Daoy (cell line): ENCODE results near the gene MYO5B. TPM values are rescaled to one million over a fixed set of nuclear protein-coding genes. Genes with fewer than 3 reads are reported as not detected.

ENCODE experiments used
- DNase-seq: peaks from one replicate; pipeline ENCODE4 v3.0.0-alpha.2; 2015; ENCODE audit warnings: low read depth
- total RNA-seq: library from RNA; depleted of rRNA; stranded (reverse); fragments of >200 nt; shearing (Covaris generic); gene quantifications from 2 replicates; pipeline ENCODE4 v1.2.3, GENCODE V29; 2014

MYO5B gene
- total RNA-seq, 1 experiment from 2014 or later: 3.1 TPM

- DNase-seq: no peak
Measured at GRCh38 chr18:49856496-49856895, 338.5 kb downstream of the MYO5B start.

DNA sequence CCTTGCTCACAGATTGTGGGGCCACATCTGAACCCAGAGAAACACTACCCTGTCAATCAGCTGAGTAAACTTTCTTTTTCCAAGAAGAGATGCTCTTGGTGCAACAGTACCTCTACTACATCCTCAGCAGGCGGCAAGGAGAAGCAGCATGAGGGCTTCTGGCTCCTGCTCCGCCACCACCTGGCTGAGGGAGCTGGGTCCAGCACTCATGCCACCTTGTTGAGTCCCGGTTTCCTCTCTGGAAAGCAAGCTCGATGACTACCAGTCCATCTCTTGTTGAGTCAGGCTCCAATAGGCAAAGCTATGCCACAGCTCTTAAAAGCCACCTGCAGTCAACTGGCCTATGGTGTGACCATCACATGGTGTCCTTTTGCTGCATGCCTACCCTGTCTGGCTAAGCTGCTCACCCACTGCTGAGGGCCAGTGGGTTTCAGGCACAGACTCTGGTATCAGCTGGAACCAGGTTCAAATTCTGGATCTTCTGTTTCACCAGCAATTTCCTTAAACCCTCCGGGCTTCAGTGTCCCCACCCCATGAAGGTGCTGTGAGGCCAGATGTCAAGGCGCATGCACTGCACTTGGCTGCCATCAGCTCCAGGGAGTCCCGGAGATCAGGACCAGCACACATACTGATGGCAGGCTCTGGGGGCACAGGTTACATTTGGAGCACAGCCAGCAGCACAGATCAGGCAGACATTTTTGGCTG lies 339.1 kb downstream of the MYO5B start:
- no peak for DNase-seq

DNA sequence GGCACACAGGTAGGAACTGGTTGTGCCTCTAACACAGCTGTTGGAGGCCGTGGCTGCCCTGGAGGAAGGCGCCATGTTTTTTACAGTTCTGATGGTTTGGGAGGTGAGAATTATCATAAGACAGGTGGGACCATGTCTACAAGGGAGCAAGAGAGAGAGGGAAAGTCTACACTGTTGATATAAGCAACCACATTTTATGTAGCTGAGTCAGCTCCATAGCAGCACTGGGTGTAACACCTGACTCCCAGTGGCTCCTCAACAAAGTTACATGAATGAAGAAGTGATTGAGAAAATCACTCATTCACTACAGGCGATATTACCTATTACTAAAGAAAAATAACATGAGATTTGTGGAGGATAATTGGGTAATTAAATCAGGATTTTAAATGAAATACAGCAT lies 340.3 kb downstream of the MYO5B start:
- no peak for DNase-seq

- DNase-seq: no peak
Measured at GRCh38 chr18:49853436-49853835, 341.5 kb downstream of the MYO5B start.

DNA sequence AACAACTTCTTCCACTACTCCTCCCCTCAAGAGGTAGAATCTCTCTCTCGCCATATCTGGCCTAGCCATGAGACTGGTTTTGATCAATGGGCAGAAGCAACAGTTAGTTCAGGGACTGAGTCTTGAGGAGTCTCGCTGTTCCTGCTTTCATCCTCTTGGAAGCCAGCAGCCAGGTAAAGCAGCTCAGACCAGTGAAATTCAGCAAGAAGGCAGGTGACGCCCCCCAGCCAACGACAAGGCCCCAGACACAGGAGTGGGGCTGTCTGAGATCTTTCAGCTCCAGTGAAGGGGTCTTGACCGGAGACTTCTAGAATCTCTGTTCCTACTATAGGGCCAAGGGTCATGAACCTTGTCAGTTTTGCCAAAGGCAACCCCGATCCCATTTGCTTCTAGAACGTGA lies 341.9 kb downstream of the MYO5B start:
- no peak for DNase-seq

GRCh38 chr18:49851624-49852023 lies 343.3 kb downstream of the MYO5B start:
- no peak for DNase-seq

GRCh38 chr18:49850636-49851035 lies 344.3 kb downstream of the MYO5B start:
- DNase-seq: no peak

DNA sequence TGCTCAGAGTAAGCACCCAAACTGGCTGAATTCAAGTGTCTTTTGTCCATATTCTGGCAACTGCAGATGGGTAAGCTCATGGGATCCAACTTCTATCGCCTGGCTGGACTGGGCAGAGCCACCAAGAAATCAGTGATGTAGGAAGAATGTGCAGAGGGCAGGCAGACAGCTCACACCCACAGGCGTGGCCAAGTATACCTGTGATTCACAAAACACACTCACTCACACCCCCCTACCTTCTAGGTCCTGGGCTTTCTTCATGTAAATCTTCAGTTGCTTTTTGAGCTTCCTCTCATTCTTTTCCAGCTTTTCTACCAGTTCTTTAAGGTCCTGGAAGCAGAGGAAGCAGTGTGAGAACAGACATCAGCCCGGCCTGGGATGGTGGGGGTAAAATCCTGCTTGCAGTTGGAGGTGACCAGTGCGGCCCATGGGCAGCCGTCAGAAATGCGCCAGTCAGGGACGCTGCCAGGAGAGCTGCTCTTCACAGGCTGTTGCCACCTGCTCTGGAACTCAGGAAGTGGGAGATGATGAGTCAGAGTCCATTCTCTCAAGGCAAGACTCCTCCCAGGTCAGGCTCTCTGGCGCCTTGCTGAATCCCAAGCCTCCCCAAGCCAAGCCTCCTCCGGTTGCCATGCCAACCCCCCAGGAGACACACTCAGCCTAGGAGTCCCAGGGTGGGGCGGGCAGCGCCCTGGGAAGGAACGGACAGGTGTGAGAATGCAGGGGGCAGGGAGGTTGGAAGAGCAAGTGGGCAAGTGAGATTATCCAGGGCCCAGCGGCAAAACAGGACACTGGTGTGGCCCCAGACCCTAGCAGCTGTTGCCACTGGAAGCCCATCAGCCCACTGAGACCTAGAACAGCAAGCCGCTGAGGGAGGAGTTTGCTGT lies 345.4 kb downstream of the MYO5B start:
- peak; percentile 94 for DNase-seq

GRCh38 chr18:49848115-49848514 lies 346.8 kb downstream of the MYO5B start:
- DNase-seq: no peak

GRCh38 chr18:49847524-49847923 lies 347.4 kb downstream of the MYO5B start:
- DNase-seq: no peak

DNA sequence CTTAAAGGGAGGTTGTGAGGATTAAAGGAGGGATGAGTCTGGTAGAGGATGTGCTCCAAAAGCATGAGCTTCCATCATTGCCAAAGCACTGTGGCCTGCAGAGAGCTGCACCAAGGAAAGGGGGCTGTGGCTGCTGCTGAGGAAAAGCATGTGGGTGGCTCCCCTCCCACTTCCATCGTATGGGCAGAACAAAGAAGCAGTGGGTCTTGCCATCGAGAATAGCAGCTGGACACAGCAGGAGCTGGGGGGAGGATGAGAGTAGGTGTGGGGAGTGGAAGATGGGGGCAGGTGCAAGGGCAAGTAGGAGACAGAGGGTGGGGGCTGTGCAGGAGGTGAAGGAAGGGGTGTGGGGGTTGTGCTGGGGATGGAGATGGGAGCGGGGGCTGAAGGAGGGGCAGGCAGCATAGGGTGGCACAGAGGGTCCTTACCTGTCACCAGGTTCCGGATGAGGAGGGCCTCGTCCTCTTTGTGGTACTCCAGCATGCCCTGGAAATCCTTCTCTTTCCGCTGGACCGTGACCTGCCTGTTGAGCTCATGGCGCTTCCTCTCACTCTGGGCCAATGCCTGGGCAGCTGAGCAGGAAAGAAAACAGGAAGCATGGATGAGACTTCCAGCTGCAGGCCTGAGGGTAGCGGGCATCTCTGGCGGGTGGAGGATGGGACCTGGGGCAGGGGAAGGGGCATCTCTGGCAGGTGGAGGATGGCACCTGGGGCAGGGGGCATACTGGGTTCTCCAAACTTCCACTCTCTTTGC lies 348.1 kb downstream of the MYO5B start:
- DNase-seq: no peak

- peak; percentile 17 for DNase-seq
Measured at GRCh38 chr18:49846361-49846662, 348.6 kb downstream of the MYO5B start.

DNA sequence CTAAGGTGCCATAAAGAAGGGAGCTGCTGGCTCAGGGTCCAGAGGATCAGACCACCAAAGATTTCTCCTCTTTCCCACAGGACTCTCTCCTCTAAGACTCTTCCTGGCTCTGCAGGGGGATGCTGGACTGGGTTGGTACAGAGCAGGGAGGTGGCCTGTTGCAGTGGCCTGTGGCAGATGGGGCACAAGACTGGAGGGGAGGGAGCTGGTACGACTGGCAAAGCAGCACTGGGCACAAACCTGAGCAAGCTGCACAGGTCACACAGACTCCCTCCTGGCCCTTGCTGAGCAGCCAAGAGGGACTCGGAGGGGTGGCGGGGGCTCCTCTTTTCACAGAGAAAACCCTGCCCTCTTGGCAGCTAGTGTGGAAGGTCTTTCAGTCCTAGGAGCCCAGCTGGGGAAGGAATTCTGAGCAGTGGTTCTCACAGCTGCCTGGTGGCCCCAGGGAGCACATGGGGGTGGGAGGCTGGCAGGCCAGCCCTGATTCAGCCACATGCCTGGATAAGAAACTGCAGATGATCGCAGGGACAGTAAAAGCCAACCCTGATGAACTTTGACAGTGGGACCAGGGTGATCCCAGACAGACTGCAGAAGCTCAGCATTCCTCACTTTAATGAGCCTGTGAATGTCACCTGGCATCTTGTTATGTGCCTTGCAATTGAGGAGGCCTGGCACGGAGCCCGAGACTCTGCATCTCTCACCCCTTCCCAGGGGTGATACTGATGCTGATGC lies 349.2 kb downstream of the MYO5B start:
- DNase-seq: no peak

GRCh38 chr18:49844903-49845302 lies 350.0 kb downstream of the MYO5B start:
- DNase-seq: no peak

GRCh38 chr18:49843778-49844625 lies 350.9 kb downstream of the MYO5B start:
- DNase-seq: no peak

DNA sequence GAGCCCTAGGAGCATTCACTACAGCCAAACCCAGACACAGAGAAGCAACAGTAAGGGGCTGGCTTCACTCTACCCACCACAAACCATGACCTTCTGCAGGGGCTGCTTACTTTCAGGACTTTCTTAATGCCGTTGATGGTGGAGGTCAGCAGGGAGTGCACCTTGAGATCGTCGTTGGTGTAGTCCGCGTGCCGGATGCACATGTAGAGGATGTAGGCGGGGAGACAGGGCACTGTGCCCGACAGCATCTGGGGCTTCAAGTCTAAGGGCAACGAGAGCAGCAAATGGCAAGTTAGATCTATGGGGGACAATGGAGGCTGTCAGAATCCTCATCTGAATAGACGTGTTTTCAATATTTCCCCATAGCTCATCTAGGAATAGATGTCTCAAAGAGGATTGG lies 351.8 kb downstream of the MYO5B start:
- DNase-seq: no peak

DNA sequence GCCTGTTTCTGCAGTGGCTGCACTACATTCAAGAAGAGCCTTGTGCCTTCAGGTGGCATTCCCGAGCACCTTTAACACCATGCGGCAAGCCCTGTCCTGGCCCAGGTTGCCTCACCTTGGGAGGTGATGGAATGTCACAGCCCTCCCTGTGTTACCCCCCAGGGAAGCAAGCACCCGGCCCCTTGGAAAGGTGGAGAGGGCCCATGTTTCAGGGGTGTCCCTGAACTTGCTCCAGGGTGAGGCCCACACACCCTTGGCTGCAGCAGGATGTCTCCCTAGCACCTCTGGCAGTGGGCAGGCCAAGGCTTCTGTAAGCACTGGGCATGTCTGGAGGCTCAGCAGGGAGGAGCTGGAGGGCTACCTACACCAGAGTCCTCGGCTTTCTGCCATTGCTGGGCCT lies 352.3 kb downstream of the MYO5B start:
- DNase-seq: no peak

DNA sequence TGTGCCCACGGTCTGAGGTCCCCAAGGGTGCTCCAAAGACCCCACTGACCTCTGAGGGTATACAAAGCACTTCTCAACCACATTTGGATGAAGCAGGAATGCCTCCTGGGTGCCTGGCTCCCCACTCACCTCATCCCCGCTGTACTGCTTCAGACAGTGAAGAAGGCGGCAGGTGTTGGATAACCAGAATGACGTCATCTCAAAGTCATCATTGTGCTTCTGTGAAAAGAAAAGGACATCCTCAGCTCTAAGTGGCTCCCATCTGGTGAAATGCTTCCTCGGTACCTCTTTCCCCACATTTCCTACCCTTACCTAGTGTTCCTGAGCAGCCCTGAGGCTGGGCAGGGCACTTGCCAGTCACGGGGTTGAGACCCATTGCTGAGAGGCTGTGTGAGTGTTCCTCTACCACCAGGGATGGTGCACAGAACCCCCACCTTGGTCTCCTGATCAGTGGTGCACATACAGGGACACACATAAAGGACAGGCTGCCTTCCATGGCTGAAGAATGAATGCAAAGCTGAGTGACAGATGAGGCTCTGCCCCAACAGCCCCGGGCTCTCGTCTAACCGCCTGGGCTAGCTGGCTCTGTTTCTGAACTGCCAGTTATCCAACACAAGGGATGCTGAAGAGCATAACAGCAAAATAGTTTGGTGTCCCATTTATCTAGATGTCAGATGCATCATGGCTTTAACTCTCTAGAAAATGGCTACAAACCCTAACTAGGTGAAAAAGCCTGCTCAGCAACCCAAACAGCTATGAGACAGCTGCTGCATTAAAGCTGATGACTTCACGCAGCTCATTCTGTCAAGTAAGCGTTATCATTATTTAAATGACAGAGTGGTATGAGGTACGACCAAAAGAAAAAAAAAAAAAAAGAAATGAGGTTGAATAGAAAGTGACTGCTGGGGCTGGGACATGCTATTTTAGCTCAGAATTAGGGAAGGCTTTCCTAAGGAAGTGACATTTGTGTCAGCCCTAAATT lies 353.4 kb downstream of the MYO5B start:
- no peak for DNase-seq

GRCh38 chr18:49839012-49839411 lies 355.9 kb downstream of the MYO5B start:
- no peak for DNase-seq

DNA sequence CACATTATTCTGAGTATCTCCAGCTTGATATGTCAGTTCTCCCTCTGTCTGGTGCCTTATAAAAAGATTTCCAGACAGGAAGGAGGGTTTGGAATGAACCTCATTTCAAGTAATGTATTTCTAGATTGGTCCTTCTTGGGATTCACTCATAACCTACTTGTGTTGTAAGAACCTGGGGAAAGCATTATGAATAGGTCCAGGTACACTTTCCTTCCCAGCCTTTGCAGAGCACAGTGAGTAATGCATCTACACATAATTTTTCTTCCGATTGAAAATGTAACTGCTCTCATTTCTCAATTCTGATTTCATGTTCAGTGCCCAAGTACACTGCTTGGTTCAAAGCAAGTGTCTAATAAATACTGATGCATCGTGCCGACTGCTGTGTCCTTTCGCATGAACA lies 356.6 kb downstream of the MYO5B start:
- DNase-seq: no peak
